ENCODE measurements around the gene APOD.
"Not testable (repeated sequence)": the region's sequence is repeated elsewhere in the genome, so short reads cannot be mapped to it uniquely, and the experiment has no call there.

Gene APOD

GRCh38 chr3:195591220-195591619 is 7.5 kb upstream of the APOD start:
- no peak overlapping the region for H3K27ac ChIP-seq
- TF ChIP-seq ZFX (IDR thresholded peaks at IDR 0.05; ENCODE audit: borderline replicate concordance) (no peak), CTCF (IDR thresholded peaks at IDR 0.05) (no peak)

GRCh38 chr3:195590381-195590780 is 6.6 kb upstream of the APOD start:
- H3K27ac ChIP-seq = not testable (repeated sequence)

- H3K27ac ChIP-seq = not testable (repeated sequence)
Measured at GRCh38 chr3:195589796-195590195, 6.1 kb upstream of the APOD start.

- H3K27ac ChIP-seq = no peak overlapping the region
- TF ChIP-seq CTCF (IDR thresholded peaks at IDR 0.05) (no peak), ZFX (IDR thresholded peaks at IDR 0.05; ENCODE audit: borderline replicate concordance) (no peak)
Measured at GRCh38 chr3:195587824-195588223, 4.1 kb upstream of the APOD start.

GRCh38 chr3:195587406-195587805 is 3.7 kb upstream of the APOD start:
- TF ChIP-seq ZFX (IDR thresholded peaks at IDR 0.05; ENCODE audit: borderline replicate concordance) (no peak), CTCF (IDR thresholded peaks at IDR 0.05) (no peak)
- no peak overlapping the region for H3K27ac ChIP-seq

GRCh38 chr3:195584543-195584870 is 767 bp upstream of the APOD start:
- TF ChIP-seq CTCF (IDR thresholded peaks at IDR 0.05) = no peak
- no peak for TF ChIP-seq ZFX (IDR thresholded peaks at IDR 0.05; ENCODE audit: borderline replicate concordance)
- H3K27ac ChIP-seq = peak overlapping the region; percentile 43

- H3K27ac ChIP-seq = no peak overlapping the region
- TF ChIP-seq ZFX (IDR thresholded peaks at IDR 0.05; ENCODE audit: borderline replicate concordance) (no peak), CTCF (IDR thresholded peaks at IDR 0.05) (no peak)
Measured at GRCh38 chr3:195582947-195583346, 793 bp downstream of the APOD start.

- TF ChIP-seq ZFX (IDR thresholded peaks at IDR 0.05; ENCODE audit: borderline replicate concordance) (no peak), CTCF (IDR thresholded peaks at IDR 0.05) (no peak)
- no peak overlapping the region for H3K27ac ChIP-seq
Measured at GRCh38 chr3:195580744-195581443, 2.8 kb downstream of the APOD start.

All from 22Rv1 (cell line).